ENCODE data around the gene MED25. TPM values are rescaled to one million over a fixed set of nuclear protein-coding genes. Genes with fewer than 3 reads are reported as not detected.
A peak's percentile ranks its signal among the peaks of the same experiment; 100 is the strongest.

The MED25 gene
- polyA plus RNA-seq, 3 donors: 13.9 to 52.9 (median 18.5) TPM

DNA sequence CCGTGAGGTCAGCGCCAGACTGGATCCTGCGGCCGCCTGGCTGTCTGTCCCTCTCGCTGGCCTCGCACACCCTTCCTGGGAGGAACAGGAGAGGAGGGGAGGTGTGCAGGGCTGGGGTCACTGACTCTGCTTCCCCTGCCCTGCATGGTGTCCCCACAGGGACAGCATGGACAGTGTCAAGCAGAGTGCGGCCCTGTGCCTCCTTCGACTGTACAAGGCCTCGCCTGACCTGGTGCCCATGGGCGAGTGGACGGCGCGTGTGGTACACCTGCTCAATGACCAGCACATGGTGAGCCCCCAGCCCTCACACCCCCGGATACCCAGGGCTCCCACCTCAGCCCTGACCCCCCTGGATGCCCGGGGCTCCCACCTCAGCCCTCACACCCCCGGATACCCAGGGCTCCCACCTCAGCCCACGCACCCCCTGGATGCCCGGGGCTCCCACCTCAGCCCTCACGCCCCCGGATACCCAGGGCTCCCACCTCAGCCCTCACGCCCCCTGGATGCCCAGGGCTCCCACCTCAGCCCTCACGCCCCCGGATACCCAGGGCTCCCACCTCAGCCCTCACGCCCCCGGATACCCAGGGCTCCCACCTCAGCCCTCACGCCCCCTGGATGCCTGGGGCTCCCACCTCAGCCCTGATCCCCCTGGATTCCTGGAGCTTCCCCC is 26.2 kb upstream of the MED25 start:
- Mint-ChIP-seq H3K36me3 (peaks cover 85 to 99% of the 10 kb centered on the region in 2 donors), H3K4me1 (no peaks in the 10 kb centered on the region), H3K27ac (peak overlapping the region in 2 of 7 donors; percentile 65 to 77), H3K4me3 (no peak overlapping the region), H3K27me3 (ENCODE audit: low read depth in 3 of 3) (peaks cover 0 to 2% (median 0%) of the 10 kb centered on the region in 3 donors), H3K9me3 (peaks cover 0 to 5% (median 0%) of the 10 kb centered on the region in 7 donors)
- no peak overlapping the region for H3K9ac ChIP-seq (ENCODE audit: insufficient read depth, low read length, poor library complexity, severe bottlenecking)
- H3K4me2 ChIP-seq (replicated peaks; ENCODE audit: extremely low read depth, low read length, poor library complexity, severe bottlenecking): no peak overlapping the region
- no peaks in the 10 kb centered on the region for H3K9me3 ChIP-seq (replicated peaks in 1 of 2; ENCODE audit: control insufficient read depth in 1 of 2, insufficient read depth in 1 of 2, low read length in 2 of 2)
- H3K27ac ChIP-seq (ENCODE audit: low read depth in 1 of 2, low read length in 2 of 2): no peak overlapping the region
- no peak for DNase-seq
- WGBS (ENCODE audit: insufficient coverage): 93% methylated on average over 15 of the region's 26 CpGs
- TF ChIP-seq, protein P1, sequence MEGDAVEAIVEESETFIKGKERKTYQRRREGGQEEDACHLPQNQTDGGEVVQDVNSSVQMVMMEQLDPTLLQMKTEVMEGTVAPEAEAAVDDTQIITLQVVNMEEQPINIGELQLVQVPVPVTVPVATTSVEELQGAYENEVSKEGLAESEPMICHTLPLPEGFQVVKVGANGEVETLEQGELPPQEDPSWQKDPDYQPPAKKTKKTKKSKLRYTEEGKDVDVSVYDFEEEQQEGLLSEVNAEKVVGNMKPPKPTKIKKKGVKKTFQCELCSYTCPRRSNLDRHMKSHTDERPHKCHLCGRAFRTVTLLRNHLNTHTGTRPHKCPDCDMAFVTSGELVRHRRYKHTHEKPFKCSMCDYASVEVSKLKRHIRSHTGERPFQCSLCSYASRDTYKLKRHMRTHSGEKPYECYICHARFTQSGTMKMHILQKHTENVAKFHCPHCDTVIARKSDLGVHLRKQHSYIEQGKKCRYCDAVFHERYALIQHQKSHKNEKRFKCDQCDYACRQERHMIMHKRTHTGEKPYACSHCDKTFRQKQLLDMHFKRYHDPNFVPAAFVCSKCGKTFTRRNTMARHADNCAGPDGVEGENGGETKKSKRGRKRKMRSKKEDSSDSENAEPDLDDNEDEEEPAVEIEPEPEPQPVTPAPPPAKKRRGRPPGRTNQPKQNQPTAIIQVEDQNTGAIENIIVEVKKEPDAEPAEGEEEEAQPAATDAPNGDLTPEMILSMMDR (IDR thresholded peaks at IDR 0.05): no peak
- peaks cover 18% of the 10 kb centered on the region for H3K79me2 ChIP-seq (ENCODE audit: insufficient read depth, low read length)
- no peaks in the 10 kb centered on the region for H3K4me1 ChIP-seq (ENCODE audit: control insufficient read depth in 1 of 2, insufficient read depth in 2 of 2, low read length in 2 of 2)
- intact Hi-C loops (cut with micrococcal nuclease): no loop called here
- no peaks in the 10 kb centered on the region for H3K27me3 ChIP-seq (ENCODE audit: control insufficient read depth in 2 of 2, insufficient read depth in 2 of 2, low read length in 2 of 2)
- peaks cover 89% of the 10 kb centered on the region for H4K20me1 ChIP-seq (ENCODE audit: insufficient read depth, low read length)
- no peak overlapping the region for H3K4me3 ChIP-seq (replicated peaks in 1 of 3; ENCODE audit: low read depth in 2 of 3, low read length in 3 of 3)
- H3K36me3 ChIP-seq (replicated peaks in 1 of 2; ENCODE audit: control insufficient read depth in 1 of 2, insufficient read depth in 2 of 2, low read length in 2 of 2): peaks cover 87 to 100% of the 10 kb centered on the region in 2 donors
- no peak overlapping the region for H2AFZ ChIP-seq (ENCODE audit: insufficient read depth, low read depth, low read length, poor library complexity, severe bottlenecking)

DNA sequence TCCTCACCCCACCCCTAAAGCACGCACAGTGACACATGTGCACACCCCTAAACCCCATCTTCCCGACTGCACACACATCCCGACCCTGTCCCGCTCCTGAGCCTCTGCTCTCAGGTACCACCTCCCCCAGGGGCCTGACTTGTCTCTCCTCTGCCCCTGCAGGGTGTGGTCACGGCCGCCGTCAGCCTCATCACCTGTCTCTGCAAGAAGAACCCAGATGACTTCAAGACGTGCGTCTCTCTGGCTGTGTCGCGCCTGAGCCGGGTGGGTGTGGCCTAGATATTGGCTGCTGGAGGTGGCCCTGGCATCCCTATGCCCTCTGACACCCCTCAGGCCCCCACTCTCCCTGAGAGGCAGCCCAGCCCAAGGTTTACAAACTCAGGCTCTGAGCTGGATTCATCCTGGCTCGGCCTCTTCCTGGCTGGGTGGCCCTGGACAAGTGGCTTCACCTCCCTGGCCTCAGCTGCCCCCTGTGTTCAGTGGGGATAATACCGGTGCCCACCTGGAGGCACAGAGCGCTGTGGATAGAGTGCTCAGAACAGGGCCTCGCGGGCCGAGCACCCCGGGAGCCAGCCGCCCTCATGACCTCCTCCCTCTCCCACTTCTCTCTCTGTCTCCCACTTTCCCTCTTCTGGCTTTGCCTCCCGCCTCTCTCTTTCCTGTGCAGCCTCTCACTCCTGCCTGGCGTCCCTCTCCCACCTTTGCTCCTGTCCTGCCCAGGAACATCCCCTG is 25.1 kb upstream of the MED25 start:
- intact Hi-C loops (cut with micrococcal nuclease): no loop called here
- DNase-seq: no peak
- Histone ChIP-seq H3K4me2 (replicated peaks; ENCODE audit: extremely low read depth, low read length, poor library complexity, severe bottlenecking) (no peak overlapping the region), H4K20me1 (ENCODE audit: insufficient read depth, low read length) (peaks cover 86% of the 10 kb centered on the region), H3K4me3 (replicated peaks in 1 of 3; ENCODE audit: low read depth in 2 of 3, low read length in 3 of 3) (no peak overlapping the region), H3K27ac (ENCODE audit: low read depth in 1 of 2, low read length in 2 of 2) (peak overlapping the region in 1 of 2 donors; percentile 41), H3K27me3 (ENCODE audit: control insufficient read depth in 2 of 2, insufficient read depth in 2 of 2, low read length in 2 of 2) (no peaks in the 10 kb centered on the region), H3K9ac (ENCODE audit: insufficient read depth, low read length, poor library complexity, severe bottlenecking) (no peak overlapping the region), H3K79me2 (ENCODE audit: insufficient read depth, low read length) (peaks cover 12% of the 10 kb centered on the region), H3K9me3 (replicated peaks in 1 of 2; ENCODE audit: control insufficient read depth in 1 of 2, insufficient read depth in 1 of 2, low read length in 2 of 2) (no peaks in the 10 kb centered on the region), H3K36me3 (replicated peaks in 1 of 2; ENCODE audit: control insufficient read depth in 1 of 2, insufficient read depth in 2 of 2, low read length in 2 of 2) (peaks cover 90 to 100% of the 10 kb centered on the region in 2 donors), H3K4me1 (ENCODE audit: control insufficient read depth in 1 of 2, insufficient read depth in 2 of 2, low read length in 2 of 2) (no peaks in the 10 kb centered on the region), H2AFZ (ENCODE audit: insufficient read depth, low read depth, low read length, poor library complexity, severe bottlenecking) (no peak overlapping the region)
- no peak overlapping the region for H3K4me3 Mint-ChIP-seq
- H3K9me3 Mint-ChIP-seq: peaks cover 0 to 5% (median 0%) of the 10 kb centered on the region in 7 donors
- TF ChIP-seq, protein P1 (IDR thresholded peaks at IDR 0.05): no peak
- peaks cover 0 to 2% (median under 1%) of the 10 kb centered on the region in 3 donors for H3K27me3 Mint-ChIP-seq (ENCODE audit: low read depth in 3 of 3)
- peaks cover 87 to 99% of the 10 kb centered on the region in 2 donors for H3K36me3 Mint-ChIP-seq
- WGBS (ENCODE audit: insufficient coverage): 97% methylated on average over 22 of the region's 22 CpGs
- no peaks in the 10 kb centered on the region for H3K4me1 Mint-ChIP-seq
- H3K27ac Mint-ChIP-seq: peak overlapping the region in 5 of 7 donors; percentile 20 to 77 (median 73)
